Thymus (tissue), 11 donors: ENCODE results near the gene ANKZF1. TPM values are rescaled to one million over a fixed set of nuclear protein-coding genes. Genes with fewer than 3 reads are reported as not detected.
A peak's percentile ranks its signal among the peaks of the same experiment; 100 is the strongest.

Source experiments
- DNase-seq, 9 donors: peaks; one replicate each; pipeline ENCODE4 v3.0.0-alpha.2; 2013; ENCODE audit warnings: low spot score in 9 of 9, low read depth in 6 of 9, missing footprints in 1 of 9
- H3K27ac ChIP-seq, 2 donors: one replicate each; pipeline ENCODE4 v1.5.1; 2013; ENCODE audit warnings: control low read depth in 1 of 2, low read depth in 1 of 2, low read length in 1 of 2, mild to moderate bottlenecking in 1 of 2, moderate library complexity in 1 of 2
- H3K27me3 ChIP-seq, 2 donors: one replicate each; pipeline ENCODE4 v1.5.1; 2013; ENCODE audit warnings: low read length in 1 of 2; ENCODE audit not compliant: control insufficient read depth in 2 of 2, insufficient read depth in 1 of 2
- H3K36me3 ChIP-seq, 2 donors: one replicate each; pipeline ENCODE4 v1.5.1; 2013; ENCODE audit warnings: low read length in 1 of 2, mild to moderate bottlenecking in 1 of 2, moderate library complexity in 1 of 2; ENCODE audit not compliant: control insufficient read depth in 2 of 2, insufficient read depth in 2 of 2
- H3K4me1 ChIP-seq, 2 donors: one replicate each; pipeline ENCODE4 v1.5.1; 2013; ENCODE audit warnings: low read length in 2 of 2; ENCODE audit not compliant: control insufficient read depth in 2 of 2, insufficient read depth in 2 of 2
- H3K4me3 ChIP-seq, 2 donors: one replicate each; pipeline ENCODE4 v1.5.1; 2013; ENCODE audit warnings: low read length in 2 of 2, control low read depth in 1 of 2, mild to moderate bottlenecking in 1 of 2
- H3K9me3 ChIP-seq, 2 donors: one replicate each; pipeline ENCODE4 v1.5.1; 2013; ENCODE audit warnings: low read length in 1 of 2, mild to moderate bottlenecking in 1 of 2; ENCODE audit not compliant: control insufficient read depth in 2 of 2, insufficient read depth in 1 of 2
- WGBS: extraction: QIAGEN DNeasy Blood & Tissue Kit; methylation state at CpG from one replicate; pipeline ENCODE4 v1.1.7; 2013; 5-methylcytosine and 5-hydroxymethylcytosine counted together
- polyA plus RNA-seq: library from polyadenylated mRNA; stranded (reverse); fragments of 200-250 nt; gene quantifications from one replicate; pipeline ENCODE4 v1.2.3, GENCODE V29; 2013
- total RNA-seq: library from RNA; stranded (reverse); fragments of 120-200 nt; gene quantifications from one replicate; pipeline ENCODE4 v1.2.4, GENCODE V29; 2013
- donor health status: healthy.

Gene ANKZF1
- total and polyA plus RNA-seq, 2 donors: 44.4 to 91.6 TPM

- Histone ChIP-seq H3K36me3 (peaks cover 27 to 29% of the 10 kb centered on the region in 2 donors), H3K27ac (no peak overlapping the region), H3K4me1 (peaks cover 11 to 39% of the 10 kb centered on the region in 2 donors), H3K4me3 (no peak overlapping the region), H3K27me3 (peaks cover 0 to 10% of the 10 kb centered on the region in 2 donors), H3K9me3 (peaks cover 0 to 3% of the 10 kb centered on the region in 2 donors)
- WGBS: 97% methylated on average over 10 of the region's 10 CpGs
- no peak for DNase-seq
Observed at GRCh38 chr2:219213486-219214071, 16.0 kb upstream of the ANKZF1 start.

GRCh38 chr2:219214141-219214540 is 15.5 kb upstream of the ANKZF1 start:
- WGBS: 97% methylated on average over 15 of the region's 15 CpGs
- Histone ChIP-seq H3K4me3 (no peak overlapping the region), H3K4me1 (peaks cover 16 to 41% of the 10 kb centered on the region in 2 donors), H3K27ac (no peak overlapping the region), H3K9me3 (peaks cover 0 to 3% of the 10 kb centered on the region in 2 donors), H3K36me3 (peaks cover 21 to 23% of the 10 kb centered on the region in 2 donors), H3K27me3 (peaks cover 0 to 12% of the 10 kb centered on the region in 2 donors)
- no peak for DNase-seq

GRCh38 chr2:219214786-219215185 is 14.8 kb upstream of the ANKZF1 start:
- peaks cover 20% of the 10 kb centered on the region in 2 donors for H3K36me3 ChIP-seq

GRCh38 chr2:219215871-219216534 is 13.6 kb upstream of the ANKZF1 start:
- Histone ChIP-seq H3K4me1 (peaks cover 18 to 27% of the 10 kb centered on the region in 2 donors), H3K36me3 (peaks cover 22 to 23% of the 10 kb centered on the region in 2 donors), H3K27ac (no peak overlapping the region), H3K4me3 (no peak overlapping the region), H3K27me3 (peaks cover 0 to 12% of the 10 kb centered on the region in 2 donors), H3K9me3 (peaks cover 0 to 3% of the 10 kb centered on the region in 2 donors)
- DNase-seq: no peak
- WGBS: 96% methylated on average over 27 of the region's 27 CpGs

More at GRCh38 chr2:219214786-219215185, 14.8 kb upstream of the ANKZF1 start:
- no peak overlapping the region for H3K27ac ChIP-seq
- H3K9me3 ChIP-seq: peaks cover 0 to 3% of the 10 kb centered on the region in 2 donors
- H3K4me3 ChIP-seq: no peak overlapping the region
- WGBS: 97% methylated on average over 6 of the region's 6 CpGs
- no peak for DNase-seq
- H3K4me1 ChIP-seq: peaks cover 18 to 39% of the 10 kb centered on the region in 2 donors
- peaks cover 0 to 12% of the 10 kb centered on the region in 2 donors for H3K27me3 ChIP-seq

GRCh38 chr2:219216535-219216915 is 13.1 kb upstream of the ANKZF1 start:
- no peak for DNase-seq
- Histone ChIP-seq H3K4me3 (no peak overlapping the region), H3K4me1 (peaks cover 18 to 23% of the 10 kb centered on the region in 2 donors), H3K27me3 (peaks cover 0 to 12% of the 10 kb centered on the region in 2 donors), H3K36me3 (peaks cover 26 to 27% of the 10 kb centered on the region in 2 donors), H3K27ac (no peak overlapping the region), H3K9me3 (peaks cover 0 to 3% of the 10 kb centered on the region in 2 donors)
- WGBS: 94% methylated on average over 6 of the region's 6 CpGs

- H3K4me1 ChIP-seq: peaks cover 18 to 23% of the 10 kb centered on the region in 2 donors
- WGBS: 1% methylated on average over 37 of the region's 37 CpGs
- H3K9me3 ChIP-seq: peaks cover 0 to 3% of the 10 kb centered on the region in 2 donors
- H3K4me3 ChIP-seq: peak overlapping the region; percentile 48
- peaks cover 36 to 45% of the 10 kb centered on the region in 2 donors for H3K36me3 ChIP-seq
- peak in 1 of 9 donors; percentile 6 for DNase-seq
- peaks cover 0 to 12% of the 10 kb centered on the region in 2 donors for H3K27me3 ChIP-seq
- H3K27ac ChIP-seq: peak overlapping the region; percentile 64 to 73
Observed at GRCh38 chr2:219218217-219218731, 11.3 kb upstream of the ANKZF1 start.

- Histone ChIP-seq H3K27me3 (peaks cover 0 to 12% of the 10 kb centered on the region in 2 donors), H3K27ac (peak within 1 kb of the TSS; percentile 64 to 73), H3K4me3 (peak within 1 kb of the TSS; percentile 48), H3K9me3 (peaks cover 0 to 3% of the 10 kb centered on the region in 2 donors), H3K4me1 (peaks cover 18 to 23% of the 10 kb centered on the region in 2 donors), H3K36me3 (peaks cover 43 to 52% of the 10 kb centered on the region in 2 donors)
- WGBS: 22% methylated on average over 71 of the region's 71 CpGs
- peak; percentile 59 to 92 (median 78) for DNase-seq
Observed at GRCh38 chr2:219218732-219219701, 10.6 kb upstream of the ANKZF1 start, which contains the start of gene ABCB6. TSS of gene ABCB6 (minus strand) at chr2:219218958. CDS start at chr2:219218673, 285 bp downstream.

- H3K4me3 ChIP-seq: no peak overlapping the region
- peaks cover 18 to 23% of the 10 kb centered on the region in 2 donors for H3K4me1 ChIP-seq
- 97% methylated on average over 18 of the region's 18 CpGs for WGBS
- H3K9me3 ChIP-seq: peaks cover 0 to 3% of the 10 kb centered on the region in 2 donors
- H3K27me3 ChIP-seq: peaks cover 0 to 12% of the 10 kb centered on the region in 2 donors
- peaks cover 53 to 54% of the 10 kb centered on the region in 2 donors for H3K36me3 ChIP-seq
- DNase-seq: no peak
- H3K27ac ChIP-seq: no peak overlapping the region
Observed at GRCh38 chr2:219219784-219220532, 9.6 kb upstream of the ANKZF1 start.
